Muscle of leg (tissue), 11 donors: Measurements from ENCODE around the gene OR2AT4. TPM values are rescaled to one million over a fixed set of nuclear protein-coding genes. Genes with fewer than 3 reads are reported as not detected.
A peak's percentile ranks its signal among the peaks of the same experiment; 100 is the strongest.

Source experiments
- DNase-seq: peaks from one replicate; pipeline ENCODE4 v3.0.0; 2013
- H3K27ac ChIP-seq: one replicate; pipeline ENCODE4 v1.5.1; 2013; ENCODE audit warnings: mild to moderate bottlenecking, low read length, control low read depth
- H3K27me3 ChIP-seq: one replicate; pipeline ENCODE4 v1.6.1; 2013; ENCODE audit warnings: low read length; ENCODE audit not compliant: control insufficient read depth, insufficient read depth
- H3K36me3 ChIP-seq: one replicate; pipeline ENCODE4 v1.6.1; 2013; ENCODE audit warnings: low read length; ENCODE audit not compliant: control insufficient read depth, insufficient read depth
- H3K4me1 ChIP-seq: one replicate; pipeline ENCODE4 v1.6.1; 2013; ENCODE audit warnings: low read length; ENCODE audit not compliant: control insufficient read depth, insufficient read depth
- H3K4me3 ChIP-seq: one replicate; pipeline ENCODE4 v1.5.1; 2013; ENCODE audit warnings: low read length, control low read depth
- H3K9me3 ChIP-seq: replicated peaks from 2 replicates; pipeline ENCODE4 v1.6.1; 2013; ENCODE audit warnings: low read depth, low read length; ENCODE audit not compliant: control insufficient read depth
- WGBS: methylation state at CpG from one replicate; pipeline ENCODE4 v1.1.5; 2013; ENCODE audit warnings: missing lambda C conversion rate; ENCODE audit not compliant: insufficient coverage; 5-methylcytosine and 5-hydroxymethylcytosine counted together
- polyA plus RNA-seq, 8 donors: library from polyadenylated mRNA; unstranded; fragments of 120-200 nt; gene quantifications; one replicate each; pipeline versions ENCODE4 v1.2.1 to v1.2.3, GENCODE V29; 2013; ENCODE audit warnings: inconsistent platforms in 1 of 8, low replicate concordance in 1 of 8; ENCODE audit not compliant: insufficient read length in 8 of 8, insufficient read depth in 1 of 8
- total RNA-seq: library from RNA; stranded (reverse); fragments of 120-200 nt; gene quantifications from one replicate; pipeline ENCODE4 v1.2.4, GENCODE V29; 2013

The OR2AT4 gene
- total and polyA plus RNA-seq, 9 donors = 0.03 to 0.36 (median 0.03) TPM; not detected in 2

DNA sequence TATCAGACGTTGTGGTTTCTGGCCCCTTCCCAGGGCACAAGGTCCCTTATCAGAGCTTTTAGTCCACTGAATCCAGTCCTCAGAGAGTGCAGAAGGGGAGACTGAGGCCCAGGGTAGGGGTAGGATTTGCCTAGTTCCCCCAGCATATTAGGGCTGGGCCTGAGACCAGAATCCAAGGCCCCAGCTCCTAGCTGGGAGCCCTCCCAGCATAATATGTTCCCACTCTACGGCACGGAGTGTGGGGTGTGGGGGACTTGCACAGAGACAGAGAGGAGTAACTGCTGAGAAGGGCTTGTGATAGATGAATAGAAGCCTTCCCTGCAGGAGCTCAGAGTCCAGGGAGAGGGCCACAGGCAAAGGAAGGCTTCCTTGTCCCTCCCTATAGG lies 64.1 kb downstream of the OR2AT4 start:
- Histone ChIP-seq H3K4me1 (peaks cover 6% of the 10 kb centered on the region), H3K27me3 (peaks cover 2% of the 10 kb centered on the region), H3K27ac (no peak overlapping the region), H3K9me3 (no peaks in the 10 kb centered on the region), H3K36me3 (no peaks in the 10 kb centered on the region), H3K4me3 (no peak overlapping the region)
- no peak for DNase-seq
- WGBS = no CpG with 5 or more reads among the region's 3 CpGs

DNA sequence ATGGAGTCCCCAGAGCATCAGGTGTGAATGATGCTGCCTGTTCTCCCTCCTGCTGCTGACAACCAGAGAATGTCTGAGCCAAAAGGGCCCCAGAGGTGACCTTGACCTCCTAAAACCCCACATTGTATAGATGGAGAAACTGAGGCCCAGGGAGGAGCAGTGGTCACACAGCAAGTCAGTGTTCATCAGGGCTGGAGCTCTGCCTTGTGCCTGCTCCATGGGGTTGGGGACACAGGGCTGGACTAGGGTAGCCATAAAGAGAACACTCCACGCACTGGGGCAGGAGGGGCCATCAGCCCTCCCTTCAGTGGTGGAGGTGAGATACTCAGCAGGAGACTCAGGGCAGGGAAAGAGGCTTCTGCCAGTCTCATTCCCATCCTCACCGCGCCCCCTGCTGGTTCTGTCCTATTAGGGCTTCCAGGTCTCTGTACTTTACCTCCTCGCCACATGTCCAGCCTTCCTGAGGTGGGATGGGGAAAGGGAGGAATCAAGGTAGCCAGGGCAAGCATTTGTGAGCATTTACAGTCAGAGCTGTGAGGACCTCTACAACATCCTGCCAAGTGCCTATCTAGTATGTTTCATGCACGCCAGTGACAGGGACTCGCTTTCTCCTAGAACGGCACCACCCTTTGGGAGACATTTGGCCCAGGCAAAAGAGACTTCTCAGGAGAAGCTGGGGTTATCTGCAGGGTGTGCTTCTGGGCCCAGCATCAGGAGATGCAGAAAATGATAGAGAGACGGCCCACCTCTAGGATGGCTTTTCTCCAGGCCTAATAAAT lies 64.7 kb downstream of the OR2AT4 start:
- no peak overlapping the region for H3K4me3 ChIP-seq
- H3K4me1 ChIP-seq = peaks cover 6% of the 10 kb centered on the region
- DNase-seq = peak; percentile 43
- peaks cover 2% of the 10 kb centered on the region for H3K27me3 ChIP-seq
- no peaks in the 10 kb centered on the region for H3K36me3 ChIP-seq
- H3K9me3 ChIP-seq = no peaks in the 10 kb centered on the region
- no peak overlapping the region for H3K27ac ChIP-seq
- 80% methylated on average over 1 of the region's 8 CpGs for WGBS

Other genes starting within 250 kb of the OR2AT4 start
- 7.2 TPM for gene XRRA1, start 147.8 kb downstream of the OR2AT4 start, total RNA-seq
- 10 to 100 TPM in 2 of 8 donors, 1 to 10 TPM in 6; 4.1 to 13.3 (median 8.7) TPM for gene XRRA1, start 147.8 kb downstream of the OR2AT4 start, polyA plus RNA-seq
- 17.7 TPM for gene SPCS2, start 147.6 kb downstream of the OR2AT4 start, total RNA-seq
- gene SPCS2, start 147.6 kb downstream of the OR2AT4 start, polyA plus RNA-seq = 100 to 1,000 TPM in 6 of 8 donors, 10 to 100 TPM in 2; 86.8 to 144 (median 107) TPM
- 20.5 TPM for gene NEU3, start 107.9 kb downstream of the OR2AT4 start, total RNA-seq
- 10 to 100 TPM in 5 of 8 donors, 1 to 10 TPM in 3; 8.4 to 15.6 (median 12.6) TPM for gene NEU3, start 107.9 kb downstream of the OR2AT4 start, polyA plus RNA-seq
- gene SLCO2B1, start 54.2 kb upstream of the OR2AT4 start, total RNA-seq = 8.2 TPM
- 10 to 100 TPM in 7 of 8 donors, 1 to 10 TPM in 1; 10.0 to 19.3 (median 13.0) TPM for gene SLCO2B1, start 54.2 kb upstream of the OR2AT4 start, polyA plus RNA-seq
- not detected for gene TPBGL, start 143.9 kb upstream of the OR2AT4 start, total RNA-seq
- under 1 TPM; 0.08 to 0.37 (median 0.21) TPM for gene TPBGL, start 143.9 kb upstream of the OR2AT4 start, polyA plus RNA-seq